HG02970 (cell line): ENCODE results near the gene CPSF4.

ENCODE experiments used
- ATAC-seq: cut with Tn5 transposase; IDR thresholded peaks from one replicate; pipeline ENCODE4 v1.9.1; 2021; ENCODE audit warnings: mild to moderate bottlenecking, moderate library complexity, moderate number of reproducible peaks; ENCODE audit not compliant: unreplicated experiment, low FRiP score

Gene CPSF4

DNA sequence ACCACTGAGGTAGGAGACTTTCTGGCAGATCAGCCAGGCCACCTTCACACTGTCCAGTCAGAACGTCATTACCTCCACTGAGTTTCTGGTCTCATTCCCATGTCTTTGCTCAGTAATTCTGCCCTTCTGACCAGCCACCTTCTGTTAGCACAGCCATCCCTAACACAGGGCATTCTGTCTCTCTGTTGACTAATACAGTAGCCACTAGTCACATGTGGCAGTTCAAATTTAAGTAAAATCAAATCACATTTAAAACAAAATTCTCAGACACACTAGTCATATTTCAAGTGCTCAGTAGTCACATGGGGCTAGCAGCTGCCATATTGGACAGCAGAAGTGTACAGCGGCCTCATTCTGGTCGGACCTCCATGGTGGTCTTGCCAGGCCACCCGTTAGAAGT, 7.4 kb downstream of the CPSF4 start:
- ATAC-seq, result no peak

GRCh38 chr7:99447943-99448342, 9.2 kb downstream of the CPSF4 start:
- ATAC-seq, result no peak

GRCh38 chr7:99448855-99449254, 10.1 kb downstream of the CPSF4 start:
- no peak for ATAC-seq

DNA sequence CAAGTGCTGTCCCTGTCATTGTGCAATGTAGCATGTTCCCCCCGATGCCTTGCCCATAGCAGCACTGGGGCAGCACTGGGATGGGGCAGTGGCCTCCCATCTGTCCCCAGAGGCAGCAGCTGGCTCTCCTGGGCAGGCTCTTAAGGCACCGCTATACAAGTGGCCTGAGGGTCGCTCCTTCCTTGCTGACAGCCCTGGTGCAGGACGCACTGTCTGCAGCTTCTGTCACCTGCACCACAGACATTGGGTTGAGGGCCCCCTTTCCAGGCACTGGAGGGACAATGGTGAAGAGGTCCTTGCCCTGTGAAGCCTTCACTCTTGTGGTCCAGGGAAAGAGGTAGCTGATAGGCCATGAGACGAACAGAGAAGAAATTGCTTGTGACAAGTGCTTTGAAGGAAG, 10.6 kb downstream of the CPSF4 start:
- ATAC-seq, result no peak

- no peak for ATAC-seq
These were observed 13.2 kb downstream of the CPSF4 start for GRCh38 chr7:99451936-99452335.

GRCh38 chr7:99452541-99452940, 13.8 kb downstream of the CPSF4 start:
- ATAC-seq, result no peak

- ATAC-seq, result no peak
These were observed 14.4 kb downstream of the CPSF4 start for GRCh38 chr7:99453105-99453504.

DNA sequence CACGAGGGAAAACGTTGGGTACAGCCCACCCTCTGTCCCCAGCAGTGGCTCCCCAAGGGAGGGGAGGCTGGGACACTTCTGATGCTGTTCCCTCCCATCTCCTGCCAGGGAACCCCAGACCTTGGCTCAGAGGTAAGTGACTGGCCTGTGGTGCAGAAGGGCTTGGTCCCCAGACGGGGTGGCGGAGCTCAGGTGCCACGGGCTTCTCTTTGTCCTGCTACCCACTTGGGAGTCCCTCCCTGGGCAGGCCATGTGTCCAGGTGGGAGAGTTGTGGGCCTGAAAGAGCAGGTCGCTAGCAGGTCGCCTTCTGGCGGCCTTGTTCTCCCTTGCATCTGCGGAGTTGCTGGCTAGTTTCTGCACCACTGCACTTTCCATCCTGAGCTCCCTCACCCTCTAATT, 17.1 kb downstream of the CPSF4 start:
- no peak for ATAC-seq

GRCh38 chr7:99456288-99456687, 17.5 kb downstream of the CPSF4 start:
- no peak for ATAC-seq

GRCh38 chr7:99457050-99457649, 18.4 kb downstream of the CPSF4 start:
- no peak for ATAC-seq

- no peak for ATAC-seq
These were observed 19.1 kb downstream of the CPSF4 start for GRCh38 chr7:99457650-99458493.

GRCh38 chr7:99459087-99459486, 20.3 kb downstream of the CPSF4 start:
- ATAC-seq, result no peak

- no peak for ATAC-seq
These were observed 21.9 kb downstream of the CPSF4 start for GRCh38 chr7:99460651-99461050.

DNA sequence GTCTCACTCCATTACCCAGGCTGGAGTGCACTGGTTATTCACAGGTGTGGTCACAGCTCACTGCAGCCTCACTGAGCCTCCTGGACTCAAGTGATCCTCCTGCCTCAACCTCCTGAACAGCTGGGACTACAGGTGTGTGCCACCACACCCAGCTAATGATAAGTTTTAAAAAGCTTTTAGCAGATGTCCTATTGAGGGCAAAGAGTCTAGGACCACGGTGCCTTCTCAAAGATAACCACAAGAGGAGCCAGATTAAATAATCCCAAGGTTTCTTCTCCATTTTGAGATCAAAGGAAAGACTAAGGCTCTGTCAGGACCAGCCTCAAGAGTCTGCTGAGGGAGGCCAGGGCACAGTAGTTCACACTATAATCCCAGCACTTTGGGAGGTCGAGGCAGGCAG, 22.5 kb downstream of the CPSF4 start:
- no peak for ATAC-seq

DNA sequence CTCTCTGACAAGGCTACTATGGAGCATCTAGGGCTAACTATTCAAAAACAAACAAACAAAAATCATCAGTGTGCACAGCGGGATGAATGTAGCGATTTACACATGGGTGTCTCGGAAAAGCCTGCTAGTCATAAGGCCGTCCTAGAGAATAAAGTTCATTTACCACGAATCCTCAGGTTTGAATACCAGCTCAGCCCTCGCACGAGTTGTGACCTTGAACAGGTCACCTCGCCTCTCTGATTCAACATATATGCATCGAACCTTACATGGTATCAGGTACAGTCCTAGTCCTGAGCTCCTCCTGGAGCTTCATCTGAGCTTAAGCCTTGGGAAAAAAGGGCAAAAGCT, 26.7 kb downstream of the CPSF4 start:
- no peak for ATAC-seq

GRCh38 chr7:99468336-99468918, 29.7 kb downstream of the CPSF4 start:
- ATAC-seq, result no peak

DNA sequence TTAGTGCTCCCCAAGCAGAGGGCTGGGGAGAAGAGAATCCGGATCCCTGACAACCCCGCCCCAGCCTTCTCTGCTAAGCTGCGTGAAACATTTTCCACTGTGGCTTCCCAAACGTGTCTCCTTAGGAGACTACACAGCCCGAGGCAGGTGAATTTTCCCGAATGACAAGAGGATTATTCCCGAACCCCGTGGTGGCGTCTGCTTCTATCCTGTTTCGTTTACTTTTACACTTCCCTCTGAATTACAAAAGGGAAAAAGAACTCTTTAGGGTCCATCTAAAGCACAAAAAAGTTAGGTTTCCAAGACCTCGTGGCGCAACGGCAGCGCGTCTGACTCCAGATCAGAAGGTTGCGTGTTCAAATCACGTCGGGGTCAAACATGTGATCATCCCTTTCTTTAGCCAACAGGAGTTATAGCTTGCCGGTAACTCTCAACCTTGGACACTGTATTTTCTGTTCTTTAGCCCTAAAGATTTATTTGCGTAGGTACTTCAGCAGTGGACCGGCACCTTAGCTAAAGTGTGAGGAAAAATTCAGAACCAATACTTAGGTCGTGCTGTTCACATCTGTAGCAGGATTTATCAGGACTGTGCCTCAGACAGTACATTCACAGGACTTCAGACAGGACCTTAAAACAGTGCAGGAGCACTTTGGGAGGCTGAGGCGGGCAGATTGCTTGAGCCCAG, 30.8 kb downstream of the CPSF4 start:
- no peak for ATAC-seq

GRCh38 chr7:99472561-99473314, 34.0 kb downstream of the CPSF4 start, which contains the start of gene ZNF789:
ZNF789 (plus strand) TSS chr7:99472890; CDS start chr7:99476457, 3,567 bp downstream.
- peak; percentile 91 for ATAC-seq

GRCh38 chr7:99473315-99473596, 34.5 kb downstream of the CPSF4 start:
- no peak for ATAC-seq

DNA sequence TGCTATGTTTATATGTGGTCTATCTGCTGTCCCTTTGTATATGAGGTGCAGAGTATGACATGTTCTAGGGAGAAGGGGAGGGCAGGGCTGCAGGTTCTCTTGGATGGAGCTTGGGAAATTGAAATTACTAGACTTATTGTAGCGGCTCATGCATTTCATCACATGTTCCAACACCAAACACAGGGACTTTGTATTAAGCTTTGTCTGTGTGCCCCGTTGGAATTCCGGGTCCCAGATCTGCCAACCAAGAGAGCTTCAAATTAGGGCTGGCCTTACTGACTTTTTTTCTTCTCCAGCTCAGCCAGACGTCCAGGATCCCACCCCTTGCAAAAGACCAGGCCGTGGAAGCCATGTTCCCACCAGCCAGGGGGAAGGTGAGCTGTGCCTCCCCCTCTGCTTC, 37.4 kb downstream of the CPSF4 start:
- ATAC-seq, result no peak
